ENCODE results near the gene PNPLA6. TPM values are rescaled to one million over a fixed set of nuclear protein-coding genes. Genes with fewer than 3 reads are reported as not detected.

Gene PNPLA6
- total and polyA plus RNA-seq, 2 of the 13 experiments (the other 11 are each of a cell fraction or from before 2014, with no cell fraction given) = 24.9 to 28.2 TPM

DNA sequence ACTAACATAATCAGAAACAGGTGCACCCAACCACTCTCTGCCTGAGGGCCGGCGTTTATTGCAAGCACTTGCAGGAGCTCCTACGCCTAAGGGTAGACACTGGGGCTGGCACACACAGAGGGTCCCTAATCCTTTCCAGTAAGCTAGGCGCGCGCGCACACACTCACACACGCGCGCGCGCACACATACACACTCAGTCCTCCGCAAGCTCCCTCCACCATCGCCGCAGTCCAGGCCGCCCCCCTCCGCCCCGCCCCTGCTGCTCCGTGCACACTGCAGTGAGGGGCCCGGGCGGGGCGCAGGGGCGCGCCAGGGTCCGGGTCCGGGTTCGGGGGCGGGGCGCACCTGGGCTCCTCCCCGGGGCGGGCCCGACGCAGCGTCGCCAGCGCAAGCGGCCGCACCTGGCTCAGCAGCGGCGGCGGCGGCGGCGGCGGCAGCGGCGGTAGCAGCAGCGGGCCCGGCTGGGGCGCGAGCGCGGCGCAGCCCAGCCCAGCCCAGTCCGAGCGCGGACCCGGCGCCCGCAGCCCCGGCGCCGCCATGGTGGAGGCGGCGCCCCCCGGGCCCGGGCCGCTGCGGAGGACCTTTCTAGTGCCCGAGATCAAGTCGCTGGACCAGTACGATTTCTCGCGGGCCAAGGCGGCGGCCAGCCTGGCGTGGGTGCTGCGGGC, 60.1 kb downstream of the PNPLA6 start, which contains the start of gene CAMSAP3:
TSS of gene CAMSAP3 (plus strand) at position 398 of the 668 bp plus-strand sequence. CDS start at position 538, 140 bp downstream.
- Histone ChIP-seq H3K4me2 (ENCODE audit: low read depth, low read length) (peak within 1 kb of the TSS; percentile 89), H3K27me3 (ENCODE audit: control insufficient read depth in 1 of 2, insufficient read depth in 2 of 2, low read length in 2 of 2) (no peaks in the 10 kb centered on the region), H4K20me1 (ENCODE audit: insufficient read depth, low read length) (peaks cover 25% of the 10 kb centered on the region), H3K9ac (ENCODE audit: insufficient read depth, low read depth, low read length) (peak within 1 kb of the TSS; percentile 86), H3K9me3 (ENCODE audit: low read length) (no peaks in the 10 kb centered on the region), H2AFZ (ENCODE audit: low read length) (peak within 1 kb of the TSS; percentile 63), H3K36me3 (replicated peaks in 1 of 2; ENCODE audit: control insufficient read depth in 1 of 2, insufficient read depth in 2 of 2, low read length in 2 of 2) (peaks cover 2 to 6% of the 10 kb centered on the region in 2 experiments; a peak in 2 of 5 replicates), H3K27ac (ENCODE audit: extremely low read length, insufficient read depth, low read length) (peak within 1 kb of the TSS; percentile 74), H3K79me2 (ENCODE audit: insufficient read depth, low read length) (peaks cover 29% of the 10 kb centered on the region), H3K4me1 (ENCODE audit: insufficient read depth, low read length) (peaks cover 60% of the 10 kb centered on the region), H3K4me3 (replicated peaks in 1 of 3; ENCODE audit: insufficient read depth in 1 of 3, low read depth in 2 of 3, low read length in 3 of 3) (peak within 1 kb of the TSS; percentile 71 to 98 (median 93))
- intact Hi-C loops (cut with micrococcal nuclease; ENCODE audit: unreplicated experiment) (no loop called here), in situ Hi-C loops (cut with HindIII; ENCODE audit: extremely low pct_ligation_motif_present, low pct_unique_long_range_greater_than_20kb) (no loop called here)
- 0% methylated on average over 15 of the region's 78 CpGs for WGBS (ENCODE audit: low lambda C conversion rate)
- no TSS peak for BruUV-seq (replicated peaks)
- FAIRE-seq = no peak
- CTCF ChIA-PET (ENCODE audit: low intra/inter-chr PET ratio, low total read pairs) = no interaction called here
- ATAC-seq = peak; percentile 84
- DNase-seq (ENCODE audit: low spot score) = peak; percentile 64
- POLR2A ChIA-PET = interaction anchor here (0.6 to 2.5 kb wide), 12 partner anchors 10 to 496 kb away, joined by 3 to 21 read pairs (median 4); partner anchors contain the start of genes PET100, STXBP2, TIMM44 and XAB2
- TF ChIP-seq, protein P1, sequence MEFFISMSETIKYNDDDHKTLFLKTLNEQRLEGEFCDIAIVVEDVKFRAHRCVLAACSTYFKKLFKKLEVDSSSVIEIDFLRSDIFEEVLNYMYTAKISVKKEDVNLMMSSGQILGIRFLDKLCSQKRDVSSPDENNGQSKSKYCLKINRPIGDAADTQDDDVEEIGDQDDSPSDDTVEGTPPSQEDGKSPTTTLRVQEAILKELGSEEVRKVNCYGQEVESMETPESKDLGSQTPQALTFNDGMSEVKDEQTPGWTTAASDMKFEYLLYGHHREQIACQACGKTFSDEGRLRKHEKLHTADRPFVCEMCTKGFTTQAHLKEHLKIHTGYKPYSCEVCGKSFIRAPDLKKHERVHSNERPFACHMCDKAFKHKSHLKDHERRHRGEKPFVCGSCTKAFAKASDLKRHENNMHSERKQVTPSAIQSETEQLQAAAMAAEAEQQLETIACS (CRISPR knock-in tag; IDR thresholded peaks at IDR 0.05) = peak; percentile 88
- TF ChIP-seq ZNF160 (CRISPR knock-in tag; IDR thresholded peaks at IDR 0.05) = 0 out of 2 replicates have a peak, but pooled peaks have one; percentile 12
- TF ChIP-seq JDP2 (CRISPR knock-in tag; IDR thresholded peaks at IDR 0.05; ENCODE audit: borderline replicate concordance) = no peak
- TF ChIP-seq, protein P2, sequence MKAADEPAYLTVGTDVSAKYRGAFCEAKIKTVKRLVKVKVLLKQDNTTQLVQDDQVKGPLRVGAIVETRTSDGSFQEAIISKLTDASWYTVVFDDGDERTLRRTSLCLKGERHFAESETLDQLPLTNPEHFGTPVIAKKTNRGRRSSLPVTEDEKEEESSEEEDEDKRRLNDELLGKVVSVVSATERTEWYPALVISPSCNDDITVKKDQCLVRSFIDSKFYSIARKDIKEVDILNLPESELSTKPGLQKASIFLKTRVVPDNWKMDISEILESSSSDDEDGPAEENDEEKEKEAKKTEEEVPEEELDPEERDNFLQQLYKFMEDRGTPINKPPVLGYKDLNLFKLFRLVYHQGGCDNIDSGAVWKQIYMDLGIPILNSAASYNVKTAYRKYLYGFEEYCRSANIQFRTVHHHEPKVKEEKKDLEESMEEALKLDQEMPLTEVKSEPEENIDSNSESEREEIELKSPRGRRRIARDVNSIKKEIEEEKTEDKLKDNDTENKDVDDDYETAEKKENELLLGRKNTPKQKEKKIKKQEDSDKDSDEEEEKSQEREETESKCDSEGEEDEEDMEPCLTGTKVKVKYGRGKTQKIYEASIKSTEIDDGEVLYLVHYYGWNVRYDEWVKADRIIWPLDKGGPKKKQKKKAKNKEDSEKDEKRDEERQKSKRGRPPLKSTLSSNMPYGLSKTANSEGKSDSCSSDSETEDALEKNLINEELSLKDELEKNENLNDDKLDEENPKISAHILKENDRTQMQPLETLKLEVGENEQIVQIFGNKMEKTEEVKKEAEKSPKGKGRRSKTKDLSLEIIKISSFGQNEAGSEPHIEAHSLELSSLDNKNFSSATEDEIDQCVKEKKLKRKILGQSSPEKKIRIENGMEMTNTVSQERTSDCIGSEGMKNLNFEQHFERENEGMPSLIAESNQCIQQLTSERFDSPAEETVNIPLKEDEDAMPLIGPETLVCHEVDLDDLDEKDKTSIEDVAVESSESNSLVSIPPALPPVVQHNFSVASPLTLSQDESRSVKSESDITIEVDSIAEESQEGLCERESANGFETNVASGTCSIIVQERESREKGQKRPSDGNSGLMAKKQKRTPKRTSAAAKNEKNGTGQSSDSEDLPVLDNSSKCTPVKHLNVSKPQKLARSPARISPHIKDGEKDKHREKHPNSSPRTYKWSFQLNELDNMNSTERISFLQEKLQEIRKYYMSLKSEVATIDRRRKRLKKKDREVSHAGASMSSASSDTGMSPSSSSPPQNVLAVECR (CRISPR knock-in tag; IDR thresholded peaks at IDR 0.05; ENCODE audit: borderline replicate concordance) = peak; percentile 30; the same call in 1 of the 2 replicates
- TF ChIP-seq CREB1 (IDR thresholded peaks at IDR 0.05) = no peak
- no peak for TF ChIP-seq CREB1 (CRISPR knock-in tag; IDR thresholded peaks at IDR 0.05)
- TF ChIP-seq, protein P3, sequence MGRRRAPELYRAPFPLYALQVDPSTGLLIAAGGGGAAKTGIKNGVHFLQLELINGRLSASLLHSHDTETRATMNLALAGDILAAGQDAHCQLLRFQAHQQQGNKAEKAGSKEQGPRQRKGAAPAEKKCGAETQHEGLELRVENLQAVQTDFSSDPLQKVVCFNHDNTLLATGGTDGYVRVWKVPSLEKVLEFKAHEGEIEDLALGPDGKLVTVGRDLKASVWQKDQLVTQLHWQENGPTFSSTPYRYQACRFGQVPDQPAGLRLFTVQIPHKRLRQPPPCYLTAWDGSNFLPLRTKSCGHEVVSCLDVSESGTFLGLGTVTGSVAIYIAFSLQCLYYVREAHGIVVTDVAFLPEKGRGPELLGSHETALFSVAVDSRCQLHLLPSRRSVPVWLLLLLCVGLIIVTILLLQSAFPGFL (CRISPR knock-in tag; IDR thresholded peaks at IDR 0.05) = no peak
- TF ChIP-seq ZMYM2 (CRISPR knock-in tag; IDR thresholded peaks at IDR 0.05) = no peak
- 0 out of 2 replicates have a peak, but pooled peaks have one; percentile 19 for TF ChIP-seq HDAC1 (CRISPR knock-in tag; IDR thresholded peaks at IDR 0.05)
- TF ChIP-seq, protein P4, sequence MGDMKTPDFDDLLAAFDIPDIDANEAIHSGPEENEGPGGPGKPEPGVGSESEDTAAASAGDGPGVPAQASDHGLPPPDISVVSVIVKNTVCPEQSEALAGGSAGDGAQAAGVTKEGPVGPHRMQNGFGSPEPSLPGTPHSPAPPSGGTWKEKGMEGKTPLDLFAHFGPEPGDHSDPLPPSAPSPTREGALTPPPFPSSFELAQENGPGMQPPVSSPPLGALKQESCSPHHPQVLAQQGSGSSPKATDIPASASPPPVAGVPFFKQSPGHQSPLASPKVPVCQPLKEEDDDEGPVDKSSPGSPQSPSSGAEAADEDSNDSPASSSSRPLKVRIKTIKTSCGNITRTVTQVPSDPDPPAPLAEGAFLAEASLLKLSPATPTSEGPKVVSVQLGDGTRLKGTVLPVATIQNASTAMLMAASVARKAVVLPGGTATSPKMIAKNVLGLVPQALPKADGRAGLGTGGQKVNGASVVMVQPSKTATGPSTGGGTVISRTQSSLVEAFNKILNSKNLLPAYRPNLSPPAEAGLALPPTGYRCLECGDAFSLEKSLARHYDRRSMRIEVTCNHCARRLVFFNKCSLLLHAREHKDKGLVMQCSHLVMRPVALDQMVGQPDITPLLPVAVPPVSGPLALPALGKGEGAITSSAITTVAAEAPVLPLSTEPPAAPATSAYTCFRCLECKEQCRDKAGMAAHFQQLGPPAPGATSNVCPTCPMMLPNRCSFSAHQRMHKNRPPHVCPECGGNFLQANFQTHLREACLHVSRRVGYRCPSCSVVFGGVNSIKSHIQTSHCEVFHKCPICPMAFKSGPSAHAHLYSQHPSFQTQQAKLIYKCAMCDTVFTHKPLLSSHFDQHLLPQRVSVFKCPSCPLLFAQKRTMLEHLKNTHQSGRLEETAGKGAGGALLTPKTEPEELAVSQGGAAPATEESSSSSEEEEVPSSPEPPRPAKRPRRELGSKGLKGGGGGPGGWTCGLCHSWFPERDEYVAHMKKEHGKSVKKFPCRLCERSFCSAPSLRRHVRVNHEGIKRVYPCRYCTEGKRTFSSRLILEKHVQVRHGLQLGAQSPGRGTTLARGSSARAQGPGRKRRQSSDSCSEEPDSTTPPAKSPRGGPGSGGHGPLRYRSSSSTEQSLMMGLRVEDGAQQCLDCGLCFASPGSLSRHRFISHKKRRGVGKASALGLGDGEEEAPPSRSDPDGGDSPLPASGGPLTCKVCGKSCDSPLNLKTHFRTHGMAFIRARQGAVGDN (CRISPR knock-in tag; IDR thresholded peaks at IDR 0.05) = peak; percentile 28; the same call in 1 of the 2 replicates
- peak; percentile 60 for TF ChIP-seq HOXA3 (CRISPR knock-in tag; IDR thresholded peaks at IDR 0.05)
- TF ChIP-seq SNRNP70 (IDR thresholded peaks at IDR 0.05; ENCODE audit: low read depth, low read length) = no peak
- TF ChIP-seq ETV5 (CRISPR knock-in tag; IDR thresholded peaks at IDR 0.05; ENCODE audit: borderline replicate concordance) = 0 out of 2 replicates have a peak, but pooled peaks have one; percentile 9

Data from HepG2 (cell line).